ENCODE data around the gene PDXP.
"Not testable (repeated sequence)": the region's sequence is repeated elsewhere in the genome, so short reads cannot be mapped to it uniquely, and the experiment has no call there.

PDXP gene

DNA sequence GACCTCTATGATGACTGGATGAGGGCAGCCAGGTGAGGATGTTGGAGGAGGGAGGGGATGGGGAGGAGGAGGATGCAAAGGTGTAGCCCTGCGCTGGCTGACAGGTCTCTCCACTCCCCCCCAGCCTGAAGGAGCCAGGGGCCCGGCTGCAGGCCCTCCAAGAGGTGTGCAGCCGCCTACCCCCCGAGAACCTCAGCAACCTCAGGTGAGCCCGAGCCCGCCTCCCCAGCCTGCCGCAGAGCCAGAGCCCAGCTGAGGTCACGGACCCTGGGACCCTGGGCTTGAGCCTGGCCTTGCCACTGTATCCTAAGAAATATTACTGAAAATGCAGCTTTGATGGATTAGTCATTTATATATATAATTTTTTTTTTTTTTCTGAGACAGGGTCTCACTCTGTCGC lies 11.2 kb upstream of the PDXP start:
- DNase-seq (ENCODE audit: low read depth in 2 of 2) = no peak

DNA sequence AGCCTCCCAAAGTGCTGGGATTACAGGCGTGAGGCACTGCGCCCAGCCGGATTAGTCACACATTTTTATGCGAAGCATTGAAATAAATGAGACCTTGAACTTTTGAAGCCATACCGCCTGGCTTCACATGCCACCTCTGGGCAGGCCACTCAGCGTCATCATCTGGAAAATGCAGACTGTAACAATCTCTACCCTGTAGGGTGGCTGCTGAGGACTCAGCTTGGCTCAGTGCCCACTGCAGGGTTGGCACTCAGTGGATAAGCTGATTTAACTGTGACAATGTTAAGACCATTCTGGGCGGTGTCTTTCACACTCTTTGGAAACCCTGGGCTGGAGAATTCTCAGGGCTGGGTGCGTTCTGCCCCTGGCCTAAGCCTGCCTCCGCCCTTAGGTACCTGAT lies 10.6 kb upstream of the PDXP start:
- DNase-seq (ENCODE audit: low read depth in 2 of 2) = no peak

DNA sequence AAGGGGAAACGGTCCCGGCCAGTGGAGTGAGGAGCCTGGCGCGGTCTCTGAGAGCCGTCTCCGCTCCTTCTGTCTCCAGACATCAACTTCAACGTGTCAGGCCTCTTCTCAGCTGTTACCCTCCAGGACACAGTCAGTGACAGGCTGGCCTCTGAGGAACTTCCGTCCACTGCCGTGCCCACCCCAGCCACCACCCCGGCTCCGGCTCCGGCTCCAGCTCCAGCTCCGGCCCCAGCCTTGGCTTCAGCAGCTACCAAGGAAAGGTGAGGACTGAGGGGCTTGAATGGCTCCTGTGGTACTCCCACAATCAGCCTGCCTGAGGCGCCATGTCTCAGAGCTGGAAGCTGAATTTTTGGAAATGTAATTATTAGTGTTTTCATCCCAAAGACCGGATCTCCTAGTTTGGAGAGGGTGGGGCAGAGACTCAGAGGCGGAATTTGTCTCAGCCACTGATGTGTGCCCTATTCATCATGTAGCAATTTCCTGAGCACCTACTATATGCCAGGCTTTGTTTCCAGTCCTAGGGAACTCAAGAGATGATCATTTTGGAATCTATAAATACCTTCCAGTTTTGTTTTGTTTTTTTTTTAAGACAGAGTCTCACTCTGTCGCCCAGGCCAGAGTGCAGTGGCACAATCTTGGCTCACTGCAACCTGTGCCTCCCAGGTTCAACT lies 7.9 kb upstream of the PDXP start:
- no peak for DNase-seq (ENCODE audit: low read depth in 2 of 2)

DNA sequence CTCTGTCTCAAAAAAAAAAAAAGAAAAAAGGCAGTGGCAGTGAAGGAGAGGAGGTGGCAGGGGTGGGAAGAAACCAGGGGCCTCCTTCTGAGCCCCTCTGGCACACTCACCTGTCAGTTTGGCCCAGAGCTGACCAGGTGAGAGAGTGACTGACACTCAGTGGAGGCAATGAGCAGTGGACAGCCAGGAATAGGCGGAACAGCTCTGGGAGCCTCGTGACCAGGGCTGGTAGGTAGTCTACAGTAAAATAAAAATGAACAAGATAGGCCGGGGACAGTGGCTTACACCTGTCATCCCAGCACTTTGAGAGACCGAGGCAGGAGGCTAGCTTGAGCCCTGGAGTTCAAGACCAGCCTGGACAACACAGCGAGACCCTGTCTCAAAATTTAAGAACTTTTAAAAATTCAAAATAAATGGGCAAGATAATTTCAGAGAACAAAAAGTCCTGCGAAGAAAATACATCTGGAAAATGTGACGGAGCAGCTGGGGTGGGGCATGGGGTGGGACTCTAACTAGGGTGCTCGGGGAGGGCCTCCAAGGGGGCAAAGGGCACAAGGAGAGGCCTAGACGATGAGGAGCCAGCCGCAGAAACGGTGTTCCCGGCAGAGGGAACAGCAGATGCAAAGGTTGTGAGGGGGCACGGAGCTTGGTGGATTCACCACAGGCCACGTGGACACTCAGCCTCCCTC lies 3.8 kb upstream of the PDXP start:
- no peak for DNase-seq (ENCODE audit: low read depth in 2 of 2)

DNA sequence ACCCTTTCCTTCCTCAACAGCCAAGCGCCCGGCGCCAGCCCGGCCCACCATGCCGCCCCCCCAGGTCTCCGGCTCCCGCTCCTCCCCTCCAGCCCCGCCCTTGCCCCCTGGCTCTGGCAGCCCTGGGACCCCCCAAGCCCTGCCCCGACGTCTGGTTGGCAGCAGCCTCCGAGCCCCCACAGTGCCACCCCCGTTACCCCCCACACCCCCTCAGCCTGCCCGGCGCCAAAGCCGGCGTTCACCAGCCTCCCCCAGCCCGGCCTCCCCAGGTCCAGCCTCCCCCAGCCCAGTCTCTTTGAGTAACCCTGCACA lies 3.3 kb upstream of the PDXP start:
- no peak for DNase-seq (ENCODE audit: low read depth in 2 of 2)

DNA sequence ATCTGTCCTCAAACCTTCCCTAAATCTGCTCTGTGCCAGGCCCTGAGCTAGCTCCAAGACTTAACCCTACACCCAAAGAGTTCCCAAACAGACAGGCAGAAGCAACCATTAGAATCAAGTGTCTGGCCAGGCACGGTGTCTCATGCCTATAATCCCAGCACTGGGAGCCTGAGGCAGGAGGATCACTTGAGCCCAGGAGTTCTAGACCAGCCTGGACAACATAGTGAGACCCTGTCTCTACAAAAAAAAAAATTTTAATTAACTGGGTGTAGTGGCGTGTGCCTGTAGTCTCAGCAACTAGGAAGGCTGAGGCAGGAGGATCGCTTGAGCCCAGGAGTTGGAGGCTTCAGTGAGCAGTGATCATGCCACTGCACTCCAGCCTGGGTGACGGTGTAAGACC lies 1.9 kb upstream of the PDXP start:
- not testable (repeated sequence) for DNase-seq (ENCODE audit: low read depth in 2 of 2)

DNA sequence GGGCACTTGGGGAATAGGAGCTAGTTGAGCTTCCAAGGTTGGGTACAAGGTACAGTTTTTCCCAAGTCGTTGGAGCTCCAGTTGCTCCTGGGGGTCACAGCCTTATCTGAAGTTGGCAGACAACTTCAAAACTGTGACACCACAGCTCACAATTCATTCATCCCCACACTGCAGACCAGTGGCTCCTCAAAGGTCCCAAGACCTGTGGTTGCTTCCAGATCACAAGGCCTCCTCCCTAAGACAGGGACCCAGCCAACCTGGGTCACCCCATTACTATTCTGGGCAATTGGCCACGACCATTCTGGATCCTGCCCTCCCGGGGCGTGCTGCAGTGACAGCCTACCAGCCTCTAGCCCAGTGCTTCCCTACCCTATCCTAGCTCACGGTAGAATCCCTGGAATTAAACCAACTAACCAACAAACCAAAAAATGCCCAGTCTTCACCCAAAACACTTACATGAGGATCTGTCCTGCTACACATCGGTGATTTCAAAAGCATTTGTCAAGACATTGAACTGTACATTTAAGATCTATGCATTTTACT lies 862 bp upstream of the PDXP start:
- no peak for DNase-seq (ENCODE audit: low read depth in 2 of 2)

DNA sequence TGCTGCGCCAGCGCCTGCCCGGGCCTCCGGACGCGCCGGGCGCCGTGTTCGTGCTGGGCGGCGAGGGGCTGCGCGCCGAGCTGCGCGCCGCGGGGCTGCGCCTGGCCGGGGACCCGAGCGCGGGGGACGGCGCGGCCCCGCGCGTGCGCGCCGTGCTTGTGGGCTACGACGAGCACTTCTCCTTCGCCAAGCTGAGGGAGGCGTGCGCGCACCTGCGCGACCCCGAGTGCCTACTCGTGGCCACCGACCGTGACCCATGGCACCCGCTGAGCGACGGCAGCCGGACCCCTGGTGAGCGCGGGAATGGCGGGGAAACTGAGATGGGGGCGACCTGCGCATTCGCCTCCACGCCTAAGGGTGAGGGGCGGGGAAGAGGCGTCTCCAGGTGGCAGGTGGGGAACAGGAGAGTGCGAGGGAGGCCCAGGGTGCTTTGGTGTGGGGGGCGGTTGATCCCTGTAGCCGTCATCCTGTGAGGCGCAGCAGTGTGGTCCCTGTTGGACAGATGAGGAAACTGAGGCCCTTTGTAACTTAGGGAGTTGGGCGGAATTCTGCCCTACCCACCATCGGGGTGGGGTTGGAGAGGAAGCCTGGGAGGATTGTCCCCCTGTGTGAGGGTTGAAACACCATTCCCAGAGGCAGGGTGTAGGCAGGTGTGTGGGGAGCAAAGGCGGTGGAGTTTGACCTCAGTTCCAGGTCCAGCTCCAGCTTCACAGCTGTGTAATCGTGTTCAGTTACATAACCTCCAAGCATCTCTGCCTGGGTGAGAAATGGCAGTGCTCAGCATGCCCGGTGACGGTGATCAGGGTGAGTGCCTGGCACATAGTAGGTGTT lies 758 bp downstream of the PDXP start:
- DNase-seq (ENCODE audit: low read depth in 2 of 2) = no peak

DNA sequence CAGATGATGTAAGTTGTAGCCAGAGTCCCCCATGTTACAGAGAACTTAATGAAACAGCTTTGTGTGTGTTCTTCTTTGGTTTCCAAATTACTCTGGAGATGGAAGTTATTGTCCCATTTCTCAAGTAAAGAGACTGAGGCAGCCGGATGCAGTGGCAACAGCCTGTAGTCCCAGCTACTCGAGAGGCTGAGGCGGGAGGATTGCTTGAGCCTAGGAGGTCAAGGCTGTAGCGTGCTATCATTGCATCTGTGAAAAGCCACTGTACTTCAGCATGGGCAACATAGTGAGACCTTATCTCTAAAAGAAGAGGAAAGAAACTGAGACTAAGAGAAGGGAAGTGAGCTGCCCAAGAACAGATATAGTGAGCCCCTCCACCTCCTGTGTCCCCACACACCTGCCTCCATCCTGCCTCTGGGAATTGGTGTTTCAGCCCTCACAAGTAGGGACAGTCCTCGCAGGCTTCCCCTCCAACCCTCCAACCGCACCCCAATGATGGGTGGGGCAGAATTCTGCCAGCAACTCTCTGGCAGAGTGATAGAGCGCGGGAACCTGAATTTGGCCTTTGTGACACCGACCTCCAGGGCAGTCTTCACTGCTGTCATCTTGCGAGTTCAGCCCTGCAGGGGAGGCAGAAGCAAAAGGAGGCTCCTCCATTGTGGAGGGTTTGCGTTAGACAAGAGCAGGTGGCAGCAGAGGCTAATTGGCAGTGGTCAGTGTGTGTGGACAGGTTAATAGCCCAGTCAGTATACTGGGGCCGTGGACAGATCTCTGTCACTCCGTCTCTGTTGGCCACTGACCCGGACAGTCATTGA lies 1.6 kb downstream of the PDXP start:
- no peak for DNase-seq (ENCODE audit: low read depth in 2 of 2)

DNA sequence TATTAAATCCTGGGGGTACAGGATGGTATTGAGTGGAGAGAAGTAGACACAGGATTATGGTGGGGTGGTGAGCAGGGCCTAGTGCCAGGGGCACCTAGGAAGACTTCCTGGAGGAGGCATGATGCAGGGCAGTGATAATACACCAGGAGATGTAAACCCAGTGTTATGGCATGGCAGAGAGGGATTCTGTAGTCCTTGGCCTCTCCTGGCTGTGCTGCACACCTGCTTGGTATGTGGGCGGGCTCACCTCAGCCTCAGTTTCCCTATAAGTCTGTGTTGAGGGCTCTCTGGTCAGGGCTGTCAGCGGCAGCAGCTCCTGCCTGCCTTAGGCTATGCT lies 2.2 kb downstream of the PDXP start:
- DNase-seq (ENCODE audit: low read depth in 2 of 2) = no peak

DNA sequence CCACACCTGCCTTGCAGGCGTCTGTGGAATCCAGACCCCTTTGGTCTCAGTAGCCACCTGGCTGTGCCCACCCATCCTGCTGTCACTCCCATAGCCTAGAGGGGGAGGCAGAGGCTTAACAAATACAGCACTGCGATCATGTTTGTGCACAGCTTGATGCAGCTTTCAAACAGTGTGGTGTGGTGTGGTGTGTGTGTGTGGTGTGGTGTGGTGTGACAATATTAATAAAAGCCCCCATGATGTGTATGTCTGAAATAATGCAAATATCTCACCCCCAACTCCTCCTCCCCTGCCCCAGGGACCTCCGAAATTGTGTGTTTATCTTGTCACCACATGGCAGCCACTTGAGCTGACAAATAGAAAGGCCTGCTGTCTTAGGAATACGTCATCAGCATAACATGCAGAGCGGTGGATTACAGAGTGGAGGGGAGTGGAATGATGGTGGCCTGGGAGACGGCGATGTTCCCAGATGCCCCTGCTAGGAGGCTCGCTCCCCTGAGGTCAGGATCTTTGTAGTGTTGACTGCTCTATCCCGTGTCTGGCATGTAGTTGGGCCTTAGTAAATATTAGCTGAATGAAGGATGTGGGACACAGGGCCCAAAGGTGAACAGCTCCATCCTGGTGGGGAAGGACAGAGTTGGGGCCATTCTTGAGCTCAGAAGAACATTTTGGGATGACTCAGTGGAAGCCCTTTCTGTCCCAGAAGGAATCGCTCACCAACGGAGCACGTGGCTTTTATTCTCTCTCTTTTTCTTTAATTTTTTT lies 2.8 kb downstream of the PDXP start:
- no peak for DNase-seq (ENCODE audit: low read depth in 2 of 2)

DNA sequence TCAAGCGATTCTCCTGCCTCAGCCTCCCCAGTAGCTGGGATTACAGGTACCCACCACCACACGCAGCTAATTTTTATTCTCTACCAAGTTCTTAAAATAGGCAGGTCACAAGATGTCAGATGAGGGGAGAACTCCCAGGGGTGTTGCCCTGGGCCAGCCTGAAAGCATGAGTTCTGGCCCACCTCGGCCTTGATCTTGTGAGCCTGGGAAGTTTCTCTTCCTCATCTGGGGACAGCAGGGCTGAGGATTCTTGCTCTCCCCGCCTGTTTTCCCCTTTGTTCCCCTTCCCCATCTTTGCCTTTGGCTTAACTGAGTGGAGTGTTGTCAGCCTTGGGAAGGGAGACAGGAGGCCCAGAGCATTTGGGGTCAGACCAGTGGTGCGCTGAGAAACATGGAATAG lies 3.5 kb downstream of the PDXP start:
- DNase-seq (ENCODE audit: low read depth in 2 of 2) = no peak

DNA sequence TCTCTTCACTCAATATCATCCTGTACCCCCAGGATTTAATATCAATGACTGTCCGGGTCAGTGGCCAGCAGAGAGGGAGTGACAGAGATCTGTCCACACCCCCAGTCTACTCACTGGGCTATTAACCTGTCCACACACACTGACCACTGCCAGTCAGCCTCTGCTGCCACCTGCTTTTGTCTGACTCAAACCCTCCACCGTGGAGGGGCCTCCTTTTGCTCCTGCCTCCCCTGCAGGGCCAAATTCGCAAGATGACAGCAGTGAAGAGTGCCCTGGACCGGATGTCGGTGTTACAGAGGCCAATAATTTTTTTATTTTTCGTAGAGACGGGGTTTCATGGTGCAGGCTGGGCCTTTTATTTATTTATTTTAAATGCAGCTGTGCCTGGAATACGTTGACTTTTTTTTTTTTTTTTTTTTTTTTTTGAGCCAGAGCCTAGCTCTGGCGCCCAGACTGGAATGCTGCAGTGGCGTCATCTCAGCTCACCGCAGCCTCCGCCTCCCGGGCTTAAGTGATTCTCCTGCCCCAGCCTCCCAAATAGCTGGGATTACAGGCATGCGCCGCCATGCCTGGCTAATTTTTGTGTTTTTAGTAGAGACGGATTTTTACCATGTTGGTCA lies 5.1 kb downstream of the PDXP start:
- no peak for DNase-seq (ENCODE audit: low read depth in 2 of 2)

DNA sequence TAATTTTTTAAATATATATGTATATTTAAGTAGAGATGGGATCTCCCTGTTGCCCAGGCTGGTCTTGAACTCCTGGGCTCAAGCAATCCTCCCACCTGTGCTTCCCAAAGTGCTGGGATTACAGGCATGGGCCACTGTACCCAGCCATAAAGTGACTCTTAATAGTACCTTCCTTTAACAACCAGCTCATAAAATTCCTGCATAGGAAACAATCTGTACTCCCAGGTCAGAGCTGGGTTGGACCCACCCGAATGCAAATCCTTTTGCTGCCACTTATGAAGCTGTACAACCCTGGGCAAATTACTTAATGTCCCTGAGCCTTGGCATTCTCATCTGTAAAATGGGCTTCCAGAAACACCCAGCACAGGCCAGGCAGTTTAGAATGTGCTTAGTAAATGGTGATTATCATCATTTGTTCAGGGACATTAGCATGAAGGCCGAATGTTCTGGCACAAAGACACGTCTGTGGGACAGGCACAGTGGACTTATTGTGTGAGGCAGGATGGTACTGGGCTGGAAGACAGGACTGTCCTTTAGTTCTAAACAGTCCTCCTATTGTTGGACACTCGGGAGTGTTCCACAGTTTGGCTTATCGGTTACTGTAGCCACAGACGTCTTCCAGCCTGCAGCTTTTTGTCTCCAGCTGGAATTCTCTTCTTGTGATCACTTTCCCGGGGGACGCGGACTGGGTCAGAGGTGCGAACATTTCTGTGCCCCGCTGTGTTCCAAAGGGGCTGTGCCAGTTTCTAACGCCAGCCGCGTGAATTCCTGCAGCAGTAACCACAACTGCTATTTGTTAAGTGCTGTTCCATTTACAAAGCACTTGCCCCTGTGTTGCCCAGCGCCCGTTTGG lies 6.0 kb downstream of the PDXP start:
- no peak for DNase-seq (ENCODE audit: low read depth in 2 of 2)

DNA sequence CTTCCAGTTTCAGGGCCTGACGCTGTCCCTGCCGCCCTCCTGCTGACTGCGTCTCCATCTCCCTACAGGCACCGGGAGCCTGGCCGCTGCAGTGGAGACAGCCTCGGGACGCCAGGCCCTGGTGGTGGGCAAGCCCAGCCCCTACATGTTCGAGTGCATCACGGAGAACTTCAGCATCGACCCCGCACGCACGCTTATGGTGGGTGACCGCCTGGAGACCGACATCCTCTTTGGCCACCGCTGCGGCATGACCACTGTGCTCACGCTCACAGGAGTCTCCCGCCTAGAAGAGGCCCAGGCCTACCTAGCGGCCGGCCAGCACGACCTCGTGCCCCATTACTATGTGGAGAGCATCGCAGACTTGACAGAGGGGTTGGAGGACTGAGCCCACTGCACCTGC lies 7.0 kb downstream of the PDXP start:
- no peak for DNase-seq (ENCODE audit: low read depth in 2 of 2)

DNA sequence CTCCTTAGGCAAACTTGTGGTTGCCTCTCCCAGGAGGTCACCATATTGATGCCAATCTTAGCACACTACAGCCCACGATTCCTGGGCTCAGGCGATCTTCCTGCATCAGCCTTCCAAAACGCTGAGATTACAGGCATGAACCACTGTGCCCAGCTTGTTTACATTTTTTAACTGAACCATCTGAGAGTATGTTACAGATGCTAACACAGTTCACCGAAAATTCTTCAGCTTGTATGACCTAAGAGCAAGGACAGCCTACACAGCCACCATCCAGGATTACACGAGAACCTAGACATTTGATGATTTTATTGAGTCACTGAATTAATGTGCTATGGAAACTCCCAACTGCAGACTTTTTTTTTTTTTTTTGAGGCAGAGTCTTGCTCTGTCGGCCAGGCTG lies 11.1 kb downstream of the PDXP start:
- DNase-seq (ENCODE audit: low read depth in 2 of 2) = no peak

DNA sequence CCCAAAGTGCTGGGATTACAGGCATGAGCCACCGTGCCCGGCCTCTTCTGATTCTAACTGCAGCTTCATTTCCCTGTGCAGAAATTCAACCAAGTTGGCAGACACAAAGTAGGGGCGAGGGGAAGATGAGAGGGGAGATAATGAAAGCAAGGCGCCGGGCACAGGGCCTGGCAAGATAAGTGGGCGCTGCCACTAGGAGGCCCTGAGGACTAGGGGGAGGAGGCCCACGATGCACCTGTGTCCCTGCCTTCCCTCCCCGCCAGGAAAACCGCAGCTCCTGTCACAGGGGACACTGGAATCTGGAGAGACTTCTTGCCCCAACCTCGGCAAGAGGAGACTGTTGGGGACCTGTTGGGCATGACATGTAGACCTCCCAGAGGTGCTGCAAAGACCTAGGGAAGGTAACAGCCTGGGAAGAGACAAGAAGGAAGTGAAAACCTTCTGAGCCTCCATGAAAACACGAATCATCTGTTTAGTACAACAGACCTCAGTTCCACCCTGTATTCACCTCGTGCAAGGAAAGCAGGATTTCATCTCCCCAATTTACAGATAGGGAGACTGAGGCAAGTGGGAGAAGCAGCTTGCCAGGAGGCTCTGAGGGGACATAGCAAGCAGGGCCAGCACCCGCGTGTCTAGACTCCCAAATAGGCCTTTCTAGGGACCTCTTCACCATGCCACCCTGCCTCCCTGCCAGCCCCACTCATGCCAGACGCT lies 13.8 kb downstream of the PDXP start:
- no peak for DNase-seq (ENCODE audit: low read depth in 2 of 2)

DNA sequence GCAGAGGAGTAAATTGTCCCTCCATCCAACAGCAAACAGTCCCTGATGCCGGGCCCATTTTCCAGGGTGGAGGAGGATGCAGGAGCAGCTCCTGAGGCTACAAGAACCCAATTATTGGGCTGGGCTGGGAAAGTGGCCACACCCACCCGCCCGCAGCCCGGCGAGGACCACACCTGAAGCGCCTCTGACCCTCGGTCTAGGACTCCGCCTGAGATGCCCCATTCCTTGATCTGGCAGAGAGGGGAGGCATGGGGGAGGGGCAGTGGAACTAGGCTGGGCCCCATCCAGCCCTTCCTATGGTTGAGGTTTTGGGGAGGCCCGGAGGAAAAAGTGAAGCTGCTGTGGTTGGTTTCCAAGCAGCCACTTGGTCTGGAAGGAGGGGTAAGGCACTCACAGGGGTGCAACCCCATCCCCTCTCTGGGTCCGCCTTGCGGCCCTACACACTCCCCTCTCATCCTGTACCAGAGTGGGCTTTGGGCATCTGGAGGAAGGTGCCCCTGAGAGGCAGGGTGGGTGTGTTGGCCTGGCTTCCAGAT lies 14.5 kb downstream of the PDXP start:
- DNase-seq (ENCODE audit: low read depth in 2 of 2) = no peak

DNA sequence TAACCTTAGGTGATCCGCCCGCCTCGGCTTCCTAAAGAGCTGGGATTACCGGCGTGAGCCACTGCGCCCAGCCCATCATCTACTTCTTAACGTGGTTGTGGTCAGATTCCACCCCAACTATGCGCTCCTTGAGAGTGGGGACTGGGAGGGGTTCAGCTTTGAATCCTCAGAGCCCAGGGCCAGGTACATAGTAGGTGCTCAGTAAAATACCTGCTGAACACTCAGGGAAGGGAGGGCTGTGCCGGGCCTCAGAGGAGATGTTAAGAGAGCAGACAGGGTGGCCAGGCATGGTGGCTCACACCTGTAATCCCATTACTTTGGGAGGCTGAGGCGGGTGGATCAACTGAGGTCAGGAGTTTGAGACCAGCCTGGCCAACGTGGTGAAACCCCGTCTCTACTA lies 15.7 kb downstream of the PDXP start:
- DNase-seq (ENCODE audit: low read depth in 2 of 2) = no peak
